ENCODE data around the gene INSIG2.

Gene INSIG2

DNA sequence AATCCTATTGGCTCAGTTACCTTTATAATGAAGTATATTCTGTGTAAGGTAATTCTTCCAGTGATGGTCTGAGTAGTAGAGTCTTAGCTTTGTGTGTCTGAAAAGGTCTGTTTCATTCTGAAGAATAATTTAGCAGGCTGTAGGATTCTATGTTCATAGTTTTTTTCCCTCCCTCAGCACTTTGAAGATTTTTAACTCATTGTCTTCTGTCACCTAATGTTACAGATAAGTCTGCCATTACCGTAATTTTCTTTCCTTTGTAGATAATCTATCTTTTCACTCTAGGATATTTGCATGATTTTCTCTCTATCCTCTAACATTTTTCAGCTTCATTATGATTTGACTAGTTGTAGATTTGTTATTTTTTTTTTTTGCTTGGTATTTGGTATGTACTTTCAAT, 22.7 kb downstream of the INSIG2 start:
- Histone ChIP-seq H3K9ac (no peak overlapping the region), H3K27ac (no peak overlapping the region), H3K4me3 (IDR thresholded peaks at IDR 0.05; ENCODE audit: insufficient read depth, low read depth, low read length) (no peak overlapping the region), H4K20me1 (ENCODE audit: insufficient read depth) (no peaks in the 10 kb centered on the region), H3K4me2 (no peak overlapping the region), H3K36me3 (ENCODE audit: insufficient read depth) (no peaks in the 10 kb centered on the region), H3K4me1 (ENCODE audit: low read depth, poor library complexity, severe bottlenecking) (no peaks in the 10 kb centered on the region), H2AFZ (ENCODE audit: low read depth) (no peak overlapping the region), H3K79me2 (ENCODE audit: insufficient read depth, low read depth) (no peaks in the 10 kb centered on the region), H3K27me3 (ENCODE audit: insufficient read depth, low read depth) (no peaks in the 10 kb centered on the region)
- TF ChIP-seq, protein P1, sequence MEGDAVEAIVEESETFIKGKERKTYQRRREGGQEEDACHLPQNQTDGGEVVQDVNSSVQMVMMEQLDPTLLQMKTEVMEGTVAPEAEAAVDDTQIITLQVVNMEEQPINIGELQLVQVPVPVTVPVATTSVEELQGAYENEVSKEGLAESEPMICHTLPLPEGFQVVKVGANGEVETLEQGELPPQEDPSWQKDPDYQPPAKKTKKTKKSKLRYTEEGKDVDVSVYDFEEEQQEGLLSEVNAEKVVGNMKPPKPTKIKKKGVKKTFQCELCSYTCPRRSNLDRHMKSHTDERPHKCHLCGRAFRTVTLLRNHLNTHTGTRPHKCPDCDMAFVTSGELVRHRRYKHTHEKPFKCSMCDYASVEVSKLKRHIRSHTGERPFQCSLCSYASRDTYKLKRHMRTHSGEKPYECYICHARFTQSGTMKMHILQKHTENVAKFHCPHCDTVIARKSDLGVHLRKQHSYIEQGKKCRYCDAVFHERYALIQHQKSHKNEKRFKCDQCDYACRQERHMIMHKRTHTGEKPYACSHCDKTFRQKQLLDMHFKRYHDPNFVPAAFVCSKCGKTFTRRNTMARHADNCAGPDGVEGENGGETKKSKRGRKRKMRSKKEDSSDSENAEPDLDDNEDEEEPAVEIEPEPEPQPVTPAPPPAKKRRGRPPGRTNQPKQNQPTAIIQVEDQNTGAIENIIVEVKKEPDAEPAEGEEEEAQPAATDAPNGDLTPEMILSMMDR (conservative IDR thresholded peaks at IDR 0.05; ENCODE audit: low read depth, low read length) = no peak

DNA sequence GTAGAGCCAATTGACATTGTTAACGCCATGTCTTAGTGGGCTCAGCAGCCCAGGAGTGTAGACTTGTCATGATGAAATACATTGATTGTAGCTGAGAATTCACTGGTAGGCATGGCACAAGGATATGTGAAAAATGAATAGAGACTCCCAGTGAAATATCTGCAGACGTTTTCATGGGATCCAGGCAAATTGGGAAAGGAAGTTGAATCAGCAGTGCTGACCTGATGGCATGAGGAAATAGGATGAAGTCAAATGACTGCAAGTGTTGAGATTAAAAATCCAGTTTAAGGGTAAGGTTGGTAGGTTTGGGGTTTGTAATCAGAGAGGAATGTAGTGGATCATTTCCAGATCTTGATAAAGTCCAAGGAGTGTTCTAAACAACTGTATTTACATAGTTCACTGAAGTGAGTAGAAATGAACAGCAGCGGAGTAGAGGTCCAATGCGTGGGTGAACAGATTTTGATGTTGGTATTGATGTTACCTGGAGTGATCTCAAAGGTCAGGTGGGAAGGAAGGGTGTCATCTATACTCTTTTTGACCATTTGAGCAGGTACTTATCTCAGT, 24.6 kb downstream of the INSIG2 start:
- Histone ChIP-seq H4K20me1 (ENCODE audit: insufficient read depth) (no peaks in the 10 kb centered on the region), H3K36me3 (ENCODE audit: insufficient read depth) (no peaks in the 10 kb centered on the region), H3K27me3 (ENCODE audit: insufficient read depth, low read depth) (no peaks in the 10 kb centered on the region), H3K4me3 (IDR thresholded peaks at IDR 0.05; ENCODE audit: insufficient read depth, low read depth, low read length) (no peak overlapping the region), H3K4me1 (ENCODE audit: low read depth, poor library complexity, severe bottlenecking) (no peaks in the 10 kb centered on the region), H2AFZ (ENCODE audit: low read depth) (no peak overlapping the region), H3K27ac (no peak overlapping the region), H3K4me2 (no peak overlapping the region), H3K79me2 (ENCODE audit: insufficient read depth, low read depth) (no peaks in the 10 kb centered on the region), H3K9ac (no peak overlapping the region)
- TF ChIP-seq, protein P1 (conservative IDR thresholded peaks at IDR 0.05; ENCODE audit: low read depth, low read length) = no peak

DNA sequence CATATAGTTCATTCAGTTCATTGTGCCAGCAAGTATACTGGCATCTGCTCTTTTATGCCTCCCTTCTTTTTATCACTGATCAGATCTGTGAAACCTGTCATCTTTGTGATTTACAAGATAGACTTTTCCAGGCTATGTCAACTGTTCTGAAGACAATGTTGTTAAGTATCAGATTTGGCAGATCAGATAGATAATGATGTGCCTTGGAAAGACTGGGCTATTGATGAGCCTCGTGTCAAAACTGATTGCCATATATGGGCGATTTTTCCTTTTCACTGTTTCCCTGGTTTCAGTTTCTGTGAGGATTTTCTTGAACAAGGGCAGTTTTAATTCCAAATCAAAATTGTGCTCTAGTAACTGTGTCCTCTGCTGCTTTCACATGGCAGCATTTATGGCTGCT, 26.6 kb downstream of the INSIG2 start:
- H3K9ac ChIP-seq = no peak overlapping the region

DNA sequence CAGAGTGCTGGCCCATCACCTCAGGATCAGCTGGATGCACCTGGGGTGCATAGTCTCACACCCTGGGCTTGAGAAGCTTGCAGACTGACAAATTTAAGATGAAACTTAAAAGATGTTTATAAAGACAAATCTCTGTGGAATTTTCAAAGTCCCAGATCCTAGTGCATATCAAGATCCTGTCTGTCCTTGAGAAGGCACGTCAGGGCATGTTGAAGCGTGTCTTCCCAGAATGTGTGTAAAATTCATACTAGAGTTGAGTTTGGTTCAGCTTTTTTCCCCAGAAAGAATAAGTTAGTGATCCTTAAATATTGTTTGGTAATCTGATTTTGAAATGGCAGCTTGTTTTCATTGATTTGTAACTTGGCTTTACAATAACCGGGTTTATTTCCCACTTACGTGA, 27.5 kb downstream of the INSIG2 start:
- no peaks in the 10 kb centered on the region for H4K20me1 ChIP-seq (ENCODE audit: insufficient read depth)
- H3K36me3 ChIP-seq (ENCODE audit: insufficient read depth) = no peaks in the 10 kb centered on the region
- H3K4me2 ChIP-seq = no peak overlapping the region
- no peaks in the 10 kb centered on the region for H3K27me3 ChIP-seq (ENCODE audit: insufficient read depth, low read depth)
- H2AFZ ChIP-seq (ENCODE audit: low read depth) = no peak overlapping the region
- H3K4me1 ChIP-seq (ENCODE audit: low read depth, poor library complexity, severe bottlenecking) = no peaks in the 10 kb centered on the region
- TF ChIP-seq, protein P1 (conservative IDR thresholded peaks at IDR 0.05; ENCODE audit: low read depth, low read length) = no peak
- H3K79me2 ChIP-seq (ENCODE audit: insufficient read depth, low read depth) = no peaks in the 10 kb centered on the region
- no peak overlapping the region for H3K4me3 ChIP-seq (IDR thresholded peaks at IDR 0.05; ENCODE audit: insufficient read depth, low read depth, low read length)
- H3K27ac ChIP-seq = no peak overlapping the region
- H3K9ac ChIP-seq = no peak overlapping the region

More for the DNA sequence above, 26.6 kb downstream of the INSIG2 start:
- Histone ChIP-seq H3K27me3 (ENCODE audit: insufficient read depth, low read depth) (no peaks in the 10 kb centered on the region), H3K79me2 (ENCODE audit: insufficient read depth, low read depth) (no peaks in the 10 kb centered on the region), H3K4me3 (IDR thresholded peaks at IDR 0.05; ENCODE audit: insufficient read depth, low read depth, low read length) (no peak overlapping the region), H3K4me1 (ENCODE audit: low read depth, poor library complexity, severe bottlenecking) (no peaks in the 10 kb centered on the region), H3K4me2 (no peak overlapping the region), H3K36me3 (ENCODE audit: insufficient read depth) (no peaks in the 10 kb centered on the region), H2AFZ (ENCODE audit: low read depth) (no peak overlapping the region), H4K20me1 (ENCODE audit: insufficient read depth) (no peaks in the 10 kb centered on the region), H3K27ac (no peak overlapping the region)
- TF ChIP-seq, protein P1 (conservative IDR thresholded peaks at IDR 0.05; ENCODE audit: low read depth, low read length) = no peak
